ENCODE measurements around the gene TPST2.

- TF ChIP-seq ZNF274 (IDR thresholded peaks at IDR 0.05; ENCODE audit: low read depth, low read length) (no peak), YY1 (IDR thresholded peaks at IDR 0.05; ENCODE audit: insufficient read depth, insufficient read length) (no peak), SUZ12 (IDR thresholded peaks at IDR 0.05; ENCODE audit: extremely low read depth, insufficient read depth, insufficient read length) (no peak)
Measured at GRCh38 chr22:26558248-26558895, 31.6 kb downstream of the TPST2 start.
